Heart right ventricle (tissue), 16 donors: Measurements from ENCODE around the gene UBE4B. TPM values are rescaled to one million over a fixed set of nuclear protein-coding genes. Genes with fewer than 3 reads are reported as not detected.

Experiments used
- ATAC-seq, 8 donors: fragments of 200-7000 bp; cut with Tn5 transposase; one replicate each; pipeline ENCODE4 v1.9.1; 2020; ENCODE audit warnings: mild to moderate bottlenecking in 8 of 8, moderate library complexity in 8 of 8, moderate number of reproducible peaks in 1 of 8
- DNase-seq, 2 donors: peaks; one replicate each; pipeline ENCODE4 v3.0.0-alpha.2; 2020
- H3K27ac ChIP-seq, 10 donors: fragments of 200-600 bp; sonication (generic) in 2 of 10; one replicate each; pipeline versions ENCODE4 v1.5.0 to v1.8.0; 2020 to 2022; ENCODE audit warnings: mild to moderate bottlenecking in 3 of 10
- H3K27me3 ChIP-seq, 7 donors: fragments of 200-600 bp; one replicate each; pipeline ENCODE4 v1.8.0; 2021 to 2022; ENCODE audit warnings: mild to moderate bottlenecking in 2 of 7
- H3K36me3 ChIP-seq, 9 donors: fragments of 200-600 bp; sonication (generic) in 1 of 9; one replicate each; pipeline versions ENCODE4 v1.5.0 to v1.8.0; 2020 to 2022; ENCODE audit warnings: mild to moderate bottlenecking in 2 of 9
- H3K4me1 ChIP-seq, 9 donors: fragments of 200-600 bp; sonication (generic) in 1 of 9; one replicate each; pipeline versions ENCODE4 v1.5.0 to v1.8.0; 2020 to 2022; ENCODE audit warnings: mild to moderate bottlenecking in 4 of 9
- H3K4me3 ChIP-seq, 10 donors: fragments of 200-600 bp; sonication (generic) in 2 of 10; one replicate each; pipeline versions ENCODE4 v1.5.0 to v1.8.0; 2020 to 2022; ENCODE audit warnings: mild to moderate bottlenecking in 7 of 10, moderate library complexity in 2 of 10
- H3K9me3 ChIP-seq, 11 donors: fragments of 200-600 bp in 10 of 11; sonication (generic) in 2 of 11; one replicate each; pipeline versions ENCODE4 v1.5.0 to v1.8.0; 2013 to 2022; ENCODE audit warnings: mild to moderate bottlenecking in 2 of 11, control low read depth in 1 of 11, moderate library complexity in 1 of 11
- WGBS, 2 donors: extraction: QIAGEN DNeasy Blood & Tissue Kit; methylation state at CpG; one replicate each; pipeline ENCODE4 v1.1.7; 2013; ENCODE audit warnings: inconsistent platforms in 1 of 2; 5-methylcytosine and 5-hydroxymethylcytosine counted together
- intact Hi-C, 10 donors: fragments of 100-400 bp; cut with DNase I; formaldehyde crosslinking; loops; one replicate each; pipeline versions ENCODE4 v1.11.1 to v1.14.2; 2022
- polyA plus RNA-seq, 2 donors: library from polyadenylated mRNA; stranded (reverse); fragments of 200-250 nt; gene quantifications; one replicate each; pipeline ENCODE4 v1.2.3, GENCODE V29; 2013
- total RNA-seq, 10 donors: library from RNA; stranded (reverse); fragmentation: NEBNext Ultra II Directional in 3 of 10; extraction: Animal tissue kit (Norgen Biotek cat#: 25700) in 3 of 10; gene quantifications; one replicate each; pipeline versions ENCODE4 v1.2.1 to v1.2.4, GENCODE V29; 2021 to 2023
- TF ChIP-seq, protein P1 (sequence below), 9 donors: fragments of 200-600 bp; sonication (generic) in 2 of 9; IDR thresholded peaks; one replicate each; pipeline versions ENCODE4 v1.5.0 to v1.8.0; 2021 to 2022; ENCODE audit warnings: antibody characterized with exemption in 9 of 9, mild to moderate bottlenecking in 5 of 9, moderate library complexity in 1 of 9
- donor health status: Arrhythmogenic right ventricular cardiomyopathy.
- donor health status: ischemic (EF 13 %, LVEDD 7.1; RV severe dilation, severe dysfunction).
- donor health status: healthy with polysubstance abuse.
- donor health status: DM: no; HTN: yes; CAD: no.
- donor health status: DM: no; HTN: no; CAD: no.
- donor health status: ischemic (EF 25% LVEDD 6.9; RV normal size, moderate dysfunction).
- donor health status: ischemic (EF 25% LVEDD 5.7; RV mildly dilated, moderate dysfunction).
- donor health status: healthy.
- donor health status: DM: yes; HTN: yes; CAD: no.
- donor health status: Ischemic cardiomyopathy.
- donor health status: ischemic (EF 35%, LVEDD 5.7; RV mildly dilated, moderate dysfunction).
- donor health status: nonischemic (EF 11% LVEDD 7.7; RV severe dilation, severe dysfunction).
- donor health status: DM: yes; HTN: yes; CAD: no.
- donor health status: PGD.
- donor health status: ischemic (EF 29% LVEDD 5.4; RV normal size, mild dysfunction).
- donor health status: nonischemic (EF 23%, LVEDD 6.1; RV moderate dilation, normal function).

The UBE4B gene
- total and polyA plus RNA-seq, 12 donors, result 18.3 to 87.3 (median 67.8) TPM

DNA sequence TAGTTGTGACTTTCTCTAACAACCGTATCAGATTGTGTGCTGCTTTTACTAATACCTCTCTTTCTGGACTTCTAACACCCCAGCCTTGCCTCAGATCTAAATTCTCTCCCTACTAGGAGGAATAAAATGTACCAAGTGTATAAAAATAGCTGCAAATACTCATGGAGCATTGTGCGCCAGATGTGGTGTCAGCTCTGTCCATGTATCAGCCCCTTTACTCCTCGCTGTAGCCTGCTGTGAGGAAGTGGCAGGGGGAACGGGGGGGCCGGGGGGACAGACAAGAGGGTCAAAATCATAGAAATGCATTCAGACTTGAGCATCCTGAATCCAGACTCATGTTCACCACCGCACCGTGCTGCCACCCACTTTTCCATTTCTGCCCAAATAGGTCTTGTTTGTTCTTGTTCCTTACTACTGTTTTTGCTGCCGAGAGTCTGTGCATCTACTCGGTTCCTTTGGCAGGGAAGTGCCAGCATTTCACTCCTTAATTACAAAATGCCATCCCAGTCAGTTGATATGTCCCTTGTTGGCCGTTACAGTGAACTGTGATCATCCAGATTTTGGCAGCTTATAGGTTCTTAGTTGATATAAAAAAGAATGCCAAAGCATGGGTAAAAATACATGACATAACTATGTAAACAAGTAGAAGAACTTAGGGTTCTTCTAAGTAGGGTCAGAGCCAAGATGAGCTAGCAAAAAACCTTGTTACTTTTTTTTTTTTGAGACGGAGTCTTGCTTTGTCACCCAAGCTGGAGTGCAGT is 76.4 kb downstream of the UBE4B start:
- WGBS, 2 donors, result 53 to 66% methylated on average over 11 of the region's 11 CpGs
- Histone ChIP-seq H3K27ac (peak overlapping the region in 9 of 10 donors; percentile 44 to 84 (median 72)), H3K4me1 (peaks cover 0 to 36% (median 13%) of the 10 kb centered on the region in 9 donors), H3K4me3 (no peak overlapping the region), H3K36me3 (peaks cover 0 to 96% (median 7%) of the 10 kb centered on the region in 9 donors), H3K9me3 (no peaks in the 10 kb centered on the region), H3K27me3 (no peaks in the 10 kb centered on the region)
- ATAC-seq (peak; percentile 59 to 88 (median 72)), DNase-seq (no peak)
- intact Hi-C loops, result loop anchor here in 5 of 10 donors (5.0 to 10.0 kb wide), 4 partner anchors 42 to 77 kb away; partner anchors contain the start of gene UBE4B (in 4 of the 5)
- TF ChIP-seq, protein P1, sequence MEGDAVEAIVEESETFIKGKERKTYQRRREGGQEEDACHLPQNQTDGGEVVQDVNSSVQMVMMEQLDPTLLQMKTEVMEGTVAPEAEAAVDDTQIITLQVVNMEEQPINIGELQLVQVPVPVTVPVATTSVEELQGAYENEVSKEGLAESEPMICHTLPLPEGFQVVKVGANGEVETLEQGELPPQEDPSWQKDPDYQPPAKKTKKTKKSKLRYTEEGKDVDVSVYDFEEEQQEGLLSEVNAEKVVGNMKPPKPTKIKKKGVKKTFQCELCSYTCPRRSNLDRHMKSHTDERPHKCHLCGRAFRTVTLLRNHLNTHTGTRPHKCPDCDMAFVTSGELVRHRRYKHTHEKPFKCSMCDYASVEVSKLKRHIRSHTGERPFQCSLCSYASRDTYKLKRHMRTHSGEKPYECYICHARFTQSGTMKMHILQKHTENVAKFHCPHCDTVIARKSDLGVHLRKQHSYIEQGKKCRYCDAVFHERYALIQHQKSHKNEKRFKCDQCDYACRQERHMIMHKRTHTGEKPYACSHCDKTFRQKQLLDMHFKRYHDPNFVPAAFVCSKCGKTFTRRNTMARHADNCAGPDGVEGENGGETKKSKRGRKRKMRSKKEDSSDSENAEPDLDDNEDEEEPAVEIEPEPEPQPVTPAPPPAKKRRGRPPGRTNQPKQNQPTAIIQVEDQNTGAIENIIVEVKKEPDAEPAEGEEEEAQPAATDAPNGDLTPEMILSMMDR (IDR thresholded peaks at IDR 0.05), result no peak

DNA sequence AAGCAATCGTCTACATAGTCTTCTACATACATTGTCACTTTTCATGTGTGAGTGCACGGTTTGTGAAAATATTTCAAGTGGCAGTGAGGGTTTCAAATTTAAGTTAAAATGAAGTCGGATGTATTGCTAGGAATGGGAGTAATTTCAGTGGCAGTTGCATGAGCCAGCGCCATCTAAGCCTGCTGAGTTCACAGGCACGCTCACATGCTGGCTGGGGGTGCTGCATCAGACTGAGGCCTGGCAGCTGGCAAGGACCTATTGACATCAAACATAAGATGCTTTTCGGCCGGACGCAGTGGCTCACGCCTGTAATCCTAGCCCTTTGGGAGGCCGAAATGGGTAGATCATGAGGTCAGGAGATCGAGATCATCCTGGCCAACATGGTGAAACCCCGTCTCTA is 80.7 kb downstream of the UBE4B start:
- peaks cover 0 to 96% (median 11%) of the 10 kb centered on the region in 9 donors for H3K36me3 ChIP-seq
- WGBS, 2 donors, result 94 to 95% methylated on average over 12 of the region's 12 CpGs
- H3K27ac ChIP-seq, result no peak overlapping the region
- ATAC-seq (no peak), DNase-seq (no peak)
- TF ChIP-seq, protein P1 (IDR thresholded peaks at IDR 0.05), result no peak
- H3K4me3 ChIP-seq, result no peak overlapping the region
- H3K9me3 ChIP-seq, result no peaks in the 10 kb centered on the region
- intact Hi-C loops, result no loop called here
- H3K4me1 ChIP-seq, result peaks cover 0 to 11% (median 0%) of the 10 kb centered on the region in 9 donors
- H3K27me3 ChIP-seq, result no peaks in the 10 kb centered on the region

DNA sequence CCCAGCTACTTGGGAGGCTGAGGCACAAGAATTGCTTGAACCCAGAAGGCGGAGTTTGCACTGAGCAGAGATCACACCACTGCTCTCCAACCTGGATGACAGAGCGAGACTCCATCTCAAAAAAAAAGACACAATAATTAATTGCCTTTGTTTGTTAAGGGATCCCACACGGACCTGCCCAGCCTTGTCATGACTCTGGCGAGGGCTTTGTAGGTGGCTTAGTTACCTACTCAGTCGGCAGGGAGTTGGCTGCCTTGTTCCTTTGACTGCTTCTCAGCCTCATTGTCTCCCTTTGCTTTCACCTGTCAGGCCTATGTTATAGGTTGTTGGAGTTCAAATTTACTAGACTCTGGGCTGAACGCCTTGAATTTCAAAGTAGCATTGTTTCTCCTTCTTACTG is 82.0 kb downstream of the UBE4B start:
- ATAC-seq (no peak), DNase-seq (no peak)
- no peaks in the 10 kb centered on the region for H3K4me1 ChIP-seq
- TF ChIP-seq, protein P1 (IDR thresholded peaks at IDR 0.05), result no peak
- no peaks in the 10 kb centered on the region for H3K9me3 ChIP-seq
- no peak overlapping the region for H3K27ac ChIP-seq
- H3K27me3 ChIP-seq, result no peaks in the 10 kb centered on the region
- intact Hi-C loops, result no loop called here
- H3K4me3 ChIP-seq, result no peak overlapping the region
- 93 to 96% methylated on average over 6 of the region's 6 CpGs for WGBS, 2 donors
- peaks cover 0 to 96% (median 11%) of the 10 kb centered on the region in 9 donors for H3K36me3 ChIP-seq

DNA sequence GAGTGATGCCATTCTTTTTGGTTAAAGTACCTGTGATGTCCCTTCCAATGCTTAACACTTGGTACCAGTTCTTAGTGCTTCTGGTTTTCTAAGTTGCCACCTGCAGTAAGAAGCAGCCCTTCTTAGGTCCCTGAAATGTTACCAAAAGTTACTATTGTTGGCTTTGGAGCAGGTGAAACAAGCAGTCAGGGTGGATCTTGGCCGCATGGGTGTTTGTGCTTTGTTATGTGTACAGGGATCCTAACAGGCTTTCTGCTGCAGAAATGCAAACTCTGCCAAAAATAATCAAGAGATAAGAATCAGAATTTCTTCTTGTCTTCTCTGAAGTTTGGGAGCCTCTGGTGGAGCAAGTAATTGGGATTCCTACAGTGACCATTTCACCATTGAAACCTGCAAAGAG is 84.4 kb downstream of the UBE4B start:
- H3K4me3 ChIP-seq, result no peak overlapping the region
- ATAC-seq (no peak), DNase-seq (no peak)
- H3K36me3 ChIP-seq, result peaks cover 0 to 98% (median 28%) of the 10 kb centered on the region in 9 donors
- no peaks in the 10 kb centered on the region for H3K4me1 ChIP-seq
- H3K27me3 ChIP-seq, result no peaks in the 10 kb centered on the region
- no peak overlapping the region for H3K27ac ChIP-seq
- whole genome bisulfite sequencing, 2 donors, result 77 to 89% methylated on average over 1 of the region's 1 CpG
- TF ChIP-seq, protein P1 (IDR thresholded peaks at IDR 0.05), result no peak
- H3K9me3 ChIP-seq, result no peaks in the 10 kb centered on the region
- intact Hi-C loops, result no loop called here
